ENCODE measurements around the gene SLIT3.

- TF ChIP-seq CTCF (IDR thresholded peaks at IDR 0.05) (no peak), POLR2AphosphoS5 (IDR thresholded peaks at IDR 0.05) (no peak), POLR2A (IDR thresholded peaks at IDR 0.05) (no peak), EP300 (IDR thresholded peaks at IDR 0.05) (no peak)
Measured at GRCh38 chr5:168723037-168723436, 577.9 kb downstream of the SLIT3 start.
